ENCODE measurements around the gene WIZ. TPM values are rescaled to one million over a fixed set of nuclear protein-coding genes. Genes with fewer than 3 reads are reported as not detected.

The WIZ gene
- total RNA-seq, 1 donor from 2014 or later: 34.1 TPM

- Mint-ChIP-seq H3K9me3 (no peaks in the 10 kb centered on the region), H3K27ac (no peak overlapping the region), H3K4me3 (no peak overlapping the region), H3K4me1 (peaks cover 13% of the 10 kb centered on the region), H3K27me3 (no peaks in the 10 kb centered on the region), H3K36me3 (ENCODE audit: low read depth) (peaks cover 60% of the 10 kb centered on the region)
- ChIA-PET CTCF (no interaction called here), POLR2A (no interaction called here)
- intact Hi-C loops (cut with micrococcal nuclease): no loop called here
- ATAC-seq (ENCODE audit: low read depth): no peak
- TF ChIP-seq, protein P1, sequence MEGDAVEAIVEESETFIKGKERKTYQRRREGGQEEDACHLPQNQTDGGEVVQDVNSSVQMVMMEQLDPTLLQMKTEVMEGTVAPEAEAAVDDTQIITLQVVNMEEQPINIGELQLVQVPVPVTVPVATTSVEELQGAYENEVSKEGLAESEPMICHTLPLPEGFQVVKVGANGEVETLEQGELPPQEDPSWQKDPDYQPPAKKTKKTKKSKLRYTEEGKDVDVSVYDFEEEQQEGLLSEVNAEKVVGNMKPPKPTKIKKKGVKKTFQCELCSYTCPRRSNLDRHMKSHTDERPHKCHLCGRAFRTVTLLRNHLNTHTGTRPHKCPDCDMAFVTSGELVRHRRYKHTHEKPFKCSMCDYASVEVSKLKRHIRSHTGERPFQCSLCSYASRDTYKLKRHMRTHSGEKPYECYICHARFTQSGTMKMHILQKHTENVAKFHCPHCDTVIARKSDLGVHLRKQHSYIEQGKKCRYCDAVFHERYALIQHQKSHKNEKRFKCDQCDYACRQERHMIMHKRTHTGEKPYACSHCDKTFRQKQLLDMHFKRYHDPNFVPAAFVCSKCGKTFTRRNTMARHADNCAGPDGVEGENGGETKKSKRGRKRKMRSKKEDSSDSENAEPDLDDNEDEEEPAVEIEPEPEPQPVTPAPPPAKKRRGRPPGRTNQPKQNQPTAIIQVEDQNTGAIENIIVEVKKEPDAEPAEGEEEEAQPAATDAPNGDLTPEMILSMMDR (IDR thresholded peaks at IDR 0.05): no peak
- DNase-seq: no peak
These were observed 26.6 kb downstream of the WIZ start for GRCh38 chr19:15423130-15423529.

DNA sequence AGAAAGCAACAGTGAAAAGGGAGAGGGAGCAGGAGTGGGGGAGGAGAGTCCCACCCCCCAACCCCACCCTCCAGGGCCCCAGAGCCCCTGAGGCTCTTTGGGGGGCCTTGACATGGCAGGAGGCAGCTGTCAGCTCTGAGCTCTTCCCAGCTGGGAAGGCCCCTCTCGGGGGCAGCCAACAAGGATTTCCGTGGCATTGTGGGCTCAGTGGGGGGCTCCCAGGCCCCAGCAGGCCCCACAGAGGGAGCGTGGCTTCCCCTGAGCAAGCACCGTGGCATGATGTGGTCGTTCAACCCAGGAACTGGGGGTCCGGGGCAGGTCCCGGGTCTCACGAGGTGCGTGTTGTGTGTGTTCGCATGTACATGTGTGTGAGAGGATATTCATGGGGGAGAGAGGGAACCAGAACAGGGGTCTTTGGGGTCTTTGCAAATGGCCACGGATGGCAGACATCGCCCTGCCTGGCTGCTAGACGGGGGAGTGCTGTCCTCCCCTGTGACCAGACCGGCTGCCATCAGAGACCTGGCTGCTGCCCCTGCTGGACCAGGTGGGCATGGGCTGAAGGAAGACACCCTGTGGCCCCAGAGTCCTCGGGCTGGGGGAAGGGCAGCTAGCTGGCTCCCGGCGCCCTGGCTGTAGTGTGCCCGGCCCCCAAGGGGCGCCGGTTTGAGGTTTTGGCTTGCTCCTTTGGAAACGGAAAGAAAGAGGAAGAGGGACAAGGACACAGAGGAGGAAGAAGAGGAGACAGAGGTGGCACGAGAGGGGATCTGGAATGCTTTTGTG is 27.3 kb downstream of the WIZ start:
- H3K4me1 Mint-ChIP-seq: peaks cover 20% of the 10 kb centered on the region

DNA sequence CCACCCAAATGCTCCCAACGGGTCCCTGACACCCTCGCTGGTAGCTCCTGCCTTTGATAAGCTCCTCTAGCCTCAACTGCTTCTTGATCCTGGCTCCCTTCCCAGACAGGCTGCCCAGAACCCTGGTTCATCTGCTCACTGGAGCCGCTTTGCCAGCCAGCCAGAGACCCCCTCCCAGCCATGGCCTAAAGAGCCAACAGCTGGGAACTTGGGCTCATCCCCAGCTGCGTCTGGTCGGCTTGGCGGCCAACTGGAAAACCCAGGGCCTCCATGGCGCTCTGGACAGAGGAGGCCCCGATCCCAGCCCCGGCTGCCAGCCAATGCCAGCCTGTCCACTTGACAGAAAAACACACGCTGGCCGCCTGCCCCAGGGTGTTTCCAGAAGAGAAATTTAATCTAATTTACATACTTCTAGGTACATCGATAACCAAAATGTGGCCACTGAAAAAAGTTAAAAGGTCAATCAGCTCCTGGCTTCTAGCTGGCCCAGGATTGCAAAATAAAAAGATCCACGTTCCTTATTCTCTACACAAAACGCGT is 28.0 kb downstream of the WIZ start:
- ATAC-seq (ENCODE audit: low read depth) (no peak), DNase-seq (no peak)
- H3K27me3 Mint-ChIP-seq: no peaks in the 10 kb centered on the region
- H3K9me3 Mint-ChIP-seq: no peaks in the 10 kb centered on the region
- H3K4me3 Mint-ChIP-seq: no peak overlapping the region
- POLR2A ChIA-PET: interaction anchor here (1.3 kb wide), 1 partner anchor 9 kb away, joined by 3 read pairs; no protein-coding TSS in a partner anchor
- TF ChIP-seq, protein P1 (IDR thresholded peaks at IDR 0.05): no peak
- peaks cover 53% of the 10 kb centered on the region for H3K36me3 Mint-ChIP-seq (ENCODE audit: low read depth)
- H3K27ac Mint-ChIP-seq: no peak overlapping the region
- CTCF ChIA-PET: interaction anchor here (1.4 to 7.0 kb wide), 2 partner anchors 11 to 134 kb away, joined by 6 to 87 read pairs; no protein-coding TSS in a partner anchor
- intact Hi-C loops (cut with micrococcal nuclease): no loop called here
- H3K4me1 Mint-ChIP-seq: peaks cover 26% of the 10 kb centered on the region

More for the DNA sequence above, 27.3 kb downstream of the WIZ start:
- TF ChIP-seq, protein P1 (IDR thresholded peaks at IDR 0.05): no peak
- Mint-ChIP-seq H3K9me3 (no peaks in the 10 kb centered on the region), H3K4me3 (no peak overlapping the region), H3K36me3 (ENCODE audit: low read depth) (peaks cover 60% of the 10 kb centered on the region), H3K27ac (no peak overlapping the region), H3K27me3 (no peaks in the 10 kb centered on the region)
- POLR2A ChIA-PET: no interaction called here
- CTCF ChIA-PET: interaction anchor here (7.0 kb wide), 1 partner anchor 134 kb away, joined by 87 read pairs; no protein-coding TSS in a partner anchor
- ATAC-seq (ENCODE audit: low read depth): no peak
- intact Hi-C loops (cut with micrococcal nuclease): no loop called here
- DNase-seq: no peak

- POLR2A ChIA-PET: interaction anchor here (0.9 to 1.3 kb wide), 2 partner anchors 9 to 41 kb away, joined by 3 read pairs; no protein-coding TSS in a partner anchor
- no peaks in the 10 kb centered on the region for H3K27me3 Mint-ChIP-seq
- ATAC-seq (ENCODE audit: low read depth): no peak
- no peaks in the 10 kb centered on the region for H3K9me3 Mint-ChIP-seq
- peaks cover 52% of the 10 kb centered on the region for H3K36me3 Mint-ChIP-seq (ENCODE audit: low read depth)
- H3K4me1 Mint-ChIP-seq: peaks cover 32% of the 10 kb centered on the region
- intact Hi-C loops (cut with micrococcal nuclease): no loop called here
- DNase-seq: no peak
- TF ChIP-seq, protein P1 (IDR thresholded peaks at IDR 0.05): no peak
- H3K4me3 Mint-ChIP-seq: no peak overlapping the region
- CTCF ChIA-PET: interaction anchor here (1.4 to 7.0 kb wide), 3 partner anchors 12 to 329 kb away, joined by 6 to 87 read pairs (median 9); no protein-coding TSS in a partner anchor
- H3K27ac Mint-ChIP-seq: no peak overlapping the region
These were observed 28.5 kb downstream of the WIZ start for GRCh38 chr19:15421136-15421695.
